Left lung (tissue), 10 donors: Measurements from ENCODE around the gene MPO. TPM values are rescaled to one million over a fixed set of nuclear protein-coding genes. Genes with fewer than 3 reads are reported as not detected.

Experiments
- ATAC-seq: fragments of 200-7000 bp; cut with Tn5 transposase; one replicate; pipeline ENCODE4 v1.9.1; 2020; ENCODE audit warnings: moderate library complexity
- DNase-seq, 4 donors: peaks; one replicate each; pipeline ENCODE4 v3.0.0-alpha.2; 2013 to 2020
- H3K27ac ChIP-seq, 2 donors: fragments of 200-600 bp; sonication (generic) in 1 of 2; one replicate each; pipeline versions ENCODE4 v1.5.0 to v1.8.0; 2020 to 2021
- H3K27me3 ChIP-seq, 2 donors: fragments of 200-600 bp; sonication (generic) in 1 of 2; one replicate each; pipeline versions ENCODE4 v1.5.0 to v1.8.0; 2020 to 2021
- H3K36me3 ChIP-seq, 2 donors: fragments of 200-600 bp; sonication (generic) in 1 of 2; one replicate each; pipeline versions ENCODE4 v1.5.0 to v1.8.0; 2020 to 2021
- H3K4me1 ChIP-seq, 2 donors: fragments of 200-600 bp; one replicate each; pipeline ENCODE4 v1.8.0; 2021
- H3K4me3 ChIP-seq, 2 donors: fragments of 200-600 bp; sonication (generic) in 1 of 2; one replicate each; pipeline versions ENCODE4 v1.5.0 to v1.8.0; 2020 to 2021; ENCODE audit warnings: mild to moderate bottlenecking in 1 of 2
- H3K9me3 ChIP-seq, 2 donors: fragments of 200-600 bp; sonication (generic) in 1 of 2; one replicate each; pipeline versions ENCODE4 v1.5.0 to v1.8.0; 2020 to 2021
- CTCF ChIP-seq, 2 donors: fragments of 200-600 bp; sonication (generic) in 1 of 2; IDR thresholded peaks; one replicate each; pipeline versions ENCODE4 v1.5.0 to v1.8.0; 2021; ENCODE audit warnings: antibody characterized with exemption in 2 of 2
- intact Hi-C, 2 donors: fragments of 100-400 bp; cut with DNase I; formaldehyde crosslinking; loops; one replicate each; pipeline versions ENCODE4 v1.11.2 to v1.14.2; 2022
- polyA plus RNA-seq, 6 donors: library from polyadenylated mRNA; unstranded; fragments of 120-200 nt; gene quantifications; one replicate each; pipeline ENCODE4 v1.2.1, GENCODE V29; 2013; ENCODE audit not compliant: insufficient read length in 6 of 6
- total RNA-seq, 2 donors: library from RNA; stranded (reverse); fragmentation: NEBNext Ultra II Directional; extraction: Animal tissue kit (Norgen Biotek cat#: 25700); gene quantifications; one replicate each; pipeline ENCODE4 v1.2.1, GENCODE V29; 2021
- donor health status: DM: no; HTN: yes; CAD: no.
- donor health status: DM: no; HTN: no; CAD: no.

The MPO gene
- total and polyA plus RNA-seq, 8 donors = 1.0 to 15.3 (median 11.2) TPM

- no peak for TF ChIP-seq CTCF (IDR thresholded peaks at IDR 0.05)
- intact Hi-C loops = no loop called here
- Histone ChIP-seq H3K27me3 (peaks cover 10 to 60% of the 10 kb centered on the region in 2 donors), H3K27ac (no peak overlapping the region), H3K4me3 (no peak overlapping the region), H3K36me3 (no peaks in the 10 kb centered on the region), H3K9me3 (no peaks in the 10 kb centered on the region), H3K4me1 (peaks cover 0 to 20% of the 10 kb centered on the region in 2 donors)
- no peak for ATAC-seq
- no peak for DNase-seq
These were observed 9.1 kb upstream of the MPO start for GRCh38 chr17:58289869-58290268.

- intact Hi-C loops = no loop called here
- peaks cover 0 to 34% of the 10 kb centered on the region in 2 donors for H3K4me1 ChIP-seq
- DNase-seq (no peak), ATAC-seq (no peak)
- no peaks in the 10 kb centered on the region for H3K9me3 ChIP-seq
- H3K4me3 ChIP-seq = no peak overlapping the region
- H3K36me3 ChIP-seq = no peaks in the 10 kb centered on the region
- H3K27ac ChIP-seq = no peak overlapping the region
- no peak for TF ChIP-seq CTCF (IDR thresholded peaks at IDR 0.05)
- peaks cover 10 to 68% of the 10 kb centered on the region in 2 donors for H3K27me3 ChIP-seq
These were observed 4.7 kb upstream of the MPO start for GRCh38 chr17:58285422-58285810.

GRCh38 chr17:58284613-58285421 lies 4.1 kb upstream of the MPO start:
- no peak for ATAC-seq

GRCh38 chr17:58283674-58284612 lies 3.2 kb upstream of the MPO start:
- DNase-seq = no peak
- peaks cover 12 to 66% of the 10 kb centered on the region in 2 donors for H3K27me3 ChIP-seq
- no peak overlapping the region for H3K27ac ChIP-seq
- intact Hi-C loops = no loop called here
- H3K36me3 ChIP-seq = no peaks in the 10 kb centered on the region
- TF ChIP-seq CTCF (IDR thresholded peaks at IDR 0.05) = no peak
- no peaks in the 10 kb centered on the region for H3K9me3 ChIP-seq
- ATAC-seq = peak; percentile 36
- peaks cover 4 to 39% of the 10 kb centered on the region in 2 donors for H3K4me1 ChIP-seq
- H3K4me3 ChIP-seq = no peak overlapping the region

More at GRCh38 chr17:58284613-58285421, 4.1 kb upstream of the MPO start:
- Histone ChIP-seq H3K36me3 (no peaks in the 10 kb centered on the region), H3K9me3 (no peaks in the 10 kb centered on the region), H3K27me3 (peaks cover 9 to 66% of the 10 kb centered on the region in 2 donors), H3K4me1 (peaks cover 0 to 37% of the 10 kb centered on the region in 2 donors), H3K4me3 (no peak overlapping the region), H3K27ac (no peak overlapping the region)
- TF ChIP-seq CTCF (IDR thresholded peaks at IDR 0.05) = no peak
- peak in 1 of 4 donors; percentile 19 for DNase-seq
- intact Hi-C loops = no loop called here

GRCh38 chr17:58282442-58282841 lies 1.7 kb upstream of the MPO start:
- H3K4me3 ChIP-seq = no peak overlapping the region
- ATAC-seq = no peak
- no peak for DNase-seq
- no peaks in the 10 kb centered on the region for H3K36me3 ChIP-seq
- no peaks in the 10 kb centered on the region for H3K9me3 ChIP-seq
- TF ChIP-seq CTCF (IDR thresholded peaks at IDR 0.05) = no peak
- H3K4me1 ChIP-seq = peaks cover 4 to 54% of the 10 kb centered on the region in 2 donors
- H3K27me3 ChIP-seq = peaks cover 7 to 66% of the 10 kb centered on the region in 2 donors
- intact Hi-C loops = no loop called here
- no peak overlapping the region for H3K27ac ChIP-seq
